ENCODE results near the gene PPM1L.

PPM1L gene

DNA sequence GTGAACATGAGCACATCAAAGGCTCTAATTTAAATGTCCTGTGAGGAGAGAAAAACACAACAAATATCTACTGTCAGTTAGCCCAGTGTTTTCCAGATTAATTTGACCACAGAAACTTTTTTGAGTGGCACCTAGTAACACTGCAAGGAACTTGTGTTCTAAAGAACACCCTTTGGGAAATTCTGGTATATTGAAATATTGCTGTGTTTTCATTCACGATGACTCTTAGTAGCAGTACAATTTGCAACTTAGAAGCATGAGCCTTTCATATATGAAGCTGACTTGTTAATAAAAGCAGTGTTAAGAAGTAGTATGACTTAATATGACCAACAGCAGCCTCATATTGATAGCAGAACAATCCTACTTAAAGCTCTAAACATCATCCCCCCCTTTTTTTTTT lies 317.1 kb downstream of the PPM1L start:
- TF ChIP-seq CTCF (conservative IDR thresholded peaks at IDR 0.05; ENCODE audit: low read depth, low read length), result no peak
- no peaks in the 10 kb centered on the region for H3K79me2 ChIP-seq (ENCODE audit: insufficient read depth, low read depth)
- no peak overlapping the region for H3K4me2 ChIP-seq
- H3K4me3 ChIP-seq (IDR thresholded peaks at IDR 0.05; ENCODE audit: insufficient read depth, low read depth, low read length), result no peak overlapping the region
- H3K27ac ChIP-seq, result no peak overlapping the region
- no peaks in the 10 kb centered on the region for H3K36me3 ChIP-seq (ENCODE audit: insufficient read depth)
- H4K20me1 ChIP-seq (ENCODE audit: insufficient read depth), result no peaks in the 10 kb centered on the region
- no peaks in the 10 kb centered on the region for H3K4me1 ChIP-seq (ENCODE audit: low read depth, poor library complexity, severe bottlenecking)
- H3K27me3 ChIP-seq (ENCODE audit: insufficient read depth, low read depth), result no peaks in the 10 kb centered on the region
- H2AFZ ChIP-seq (ENCODE audit: low read depth), result no peak overlapping the region
- H3K9ac ChIP-seq, result no peak overlapping the region

GRCh38 chr3:161081633-161082032 lies 325.6 kb downstream of the PPM1L start:
- peak overlapping the region; percentile 31; the same call in 1 of the 2 replicates for H2AFZ ChIP-seq (ENCODE audit: low read depth)
- H3K36me3 ChIP-seq (ENCODE audit: insufficient read depth), result no peaks in the 10 kb centered on the region
- H3K27me3 ChIP-seq (ENCODE audit: insufficient read depth, low read depth), result no peaks in the 10 kb centered on the region
- H3K79me2 ChIP-seq (ENCODE audit: insufficient read depth, low read depth), result no peaks in the 10 kb centered on the region
- no peak overlapping the region; the same call in 1 of the 2 replicates for H3K27ac ChIP-seq
- no peak overlapping the region for H3K9ac ChIP-seq
- no peaks in the 10 kb centered on the region for H4K20me1 ChIP-seq (ENCODE audit: insufficient read depth)
- H3K4me3 ChIP-seq (IDR thresholded peaks at IDR 0.05; ENCODE audit: insufficient read depth, low read depth, low read length), result no peak overlapping the region
- peak overlapping the region; percentile 43 for H3K4me2 ChIP-seq
- no peak for TF ChIP-seq CTCF (conservative IDR thresholded peaks at IDR 0.05; ENCODE audit: low read depth, low read length)
- peaks cover 11% of the 10 kb centered on the region for H3K4me1 ChIP-seq (ENCODE audit: low read depth, poor library complexity, severe bottlenecking)

DNA sequence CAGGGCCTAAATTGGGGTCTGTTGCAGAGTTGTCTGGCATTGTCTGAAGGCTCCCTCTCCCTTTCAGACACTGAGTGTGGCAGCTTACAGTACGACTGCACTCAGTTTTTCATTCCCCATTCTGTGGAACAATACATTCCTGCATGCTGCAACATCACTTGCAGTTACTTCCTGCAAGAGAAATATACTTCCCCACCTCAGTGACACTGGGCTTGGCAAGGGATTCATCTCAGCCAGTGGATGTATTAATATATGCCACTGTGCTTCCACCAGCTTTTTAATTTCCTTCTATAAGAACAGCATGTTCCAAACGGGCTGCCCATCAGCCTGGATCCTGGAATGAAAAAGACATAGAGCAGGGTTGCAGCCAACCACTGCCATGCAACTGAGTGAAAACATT lies 326.0 kb downstream of the PPM1L start:
- no peak for TF ChIP-seq CTCF (conservative IDR thresholded peaks at IDR 0.05; ENCODE audit: low read depth, low read length)
- Histone ChIP-seq H4K20me1 (ENCODE audit: insufficient read depth) (no peaks in the 10 kb centered on the region), H3K4me2 (peak overlapping the region; percentile 43), H3K27ac (no peak overlapping the region), H3K36me3 (ENCODE audit: insufficient read depth) (no peaks in the 10 kb centered on the region), H3K4me1 (ENCODE audit: low read depth, poor library complexity, severe bottlenecking) (peaks cover 11% of the 10 kb centered on the region), H3K9ac (no peak overlapping the region), H3K4me3 (IDR thresholded peaks at IDR 0.05; ENCODE audit: insufficient read depth, low read depth, low read length) (no peak overlapping the region), H2AFZ (ENCODE audit: low read depth) (peak overlapping the region; percentile 31; the same call in 1 of the 2 replicates), H3K27me3 (ENCODE audit: insufficient read depth, low read depth) (no peaks in the 10 kb centered on the region), H3K79me2 (ENCODE audit: insufficient read depth, low read depth) (no peaks in the 10 kb centered on the region)

- no peak overlapping the region for H2AFZ ChIP-seq (ENCODE audit: low read depth)
- peaks cover 11% of the 10 kb centered on the region for H3K4me1 ChIP-seq (ENCODE audit: low read depth, poor library complexity, severe bottlenecking)
- H4K20me1 ChIP-seq (ENCODE audit: insufficient read depth), result no peaks in the 10 kb centered on the region
- no peak for TF ChIP-seq CTCF (conservative IDR thresholded peaks at IDR 0.05; ENCODE audit: low read depth, low read length)
- H3K36me3 ChIP-seq (ENCODE audit: insufficient read depth), result no peaks in the 10 kb centered on the region
- no peak overlapping the region for H3K4me2 ChIP-seq
- no peak overlapping the region for H3K4me3 ChIP-seq (IDR thresholded peaks at IDR 0.05; ENCODE audit: insufficient read depth, low read depth, low read length)
- H3K27me3 ChIP-seq (ENCODE audit: insufficient read depth, low read depth), result no peaks in the 10 kb centered on the region
- H3K27ac ChIP-seq, result no peak overlapping the region
- no peak overlapping the region for H3K9ac ChIP-seq
- no peaks in the 10 kb centered on the region for H3K79me2 ChIP-seq (ENCODE audit: insufficient read depth, low read depth)
Observed at GRCh38 chr3:161083131-161083530, 327.1 kb downstream of the PPM1L start.

Measured in KMS-11 (cell line).